ENCODE measurements around the gene CA12.

CA12 gene

DNA sequence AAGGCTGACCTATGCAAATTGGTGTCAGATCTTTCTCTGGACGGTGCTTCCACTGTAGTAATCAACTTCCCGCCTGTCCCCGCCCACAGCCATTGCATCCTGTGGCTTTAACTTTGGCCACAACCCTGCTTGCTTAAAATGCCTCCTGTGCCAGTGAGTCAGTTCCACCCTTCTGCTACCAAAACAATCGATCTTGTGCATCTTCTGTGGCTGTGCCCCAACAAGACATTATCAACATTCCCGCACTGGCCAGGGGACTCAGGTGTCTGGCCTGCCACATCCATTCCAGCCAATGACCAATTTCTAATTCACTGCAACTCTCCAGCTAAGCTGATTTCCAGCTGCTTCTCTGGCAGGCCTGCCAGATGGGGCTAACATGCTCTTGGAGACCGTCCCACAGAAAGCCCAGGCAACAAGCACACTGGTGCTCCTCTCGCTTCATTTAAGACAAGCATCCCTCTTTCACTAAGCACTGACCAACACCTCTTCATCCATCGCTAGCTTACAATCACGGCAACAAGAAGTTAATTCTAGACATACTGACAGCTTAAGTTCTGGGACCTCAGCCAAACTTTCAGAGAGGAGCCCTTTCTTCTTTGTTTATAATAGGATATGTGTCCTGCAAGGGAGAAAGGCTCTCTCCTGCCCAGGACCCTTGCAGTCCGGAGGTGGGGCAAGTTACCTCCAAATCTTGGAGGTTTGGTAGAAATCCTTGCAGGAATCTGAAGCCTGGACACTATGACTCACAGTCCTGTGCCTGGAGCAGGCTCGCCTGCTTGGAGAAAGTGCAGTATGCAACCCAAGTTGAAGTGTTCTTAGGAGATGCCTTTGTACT, 6.7 kb downstream of the CA12 start:
- DNase-seq (ENCODE audit: low read depth) = no peak

GRCh38 chr15:63373866-63374548, 7.6 kb downstream of the CA12 start:
- no peak for DNase-seq (ENCODE audit: low read depth)

- DNase-seq (ENCODE audit: low read depth) = no peak
Observed at GRCh38 chr15:63373330-63373729, 8.3 kb downstream of the CA12 start.

DNA sequence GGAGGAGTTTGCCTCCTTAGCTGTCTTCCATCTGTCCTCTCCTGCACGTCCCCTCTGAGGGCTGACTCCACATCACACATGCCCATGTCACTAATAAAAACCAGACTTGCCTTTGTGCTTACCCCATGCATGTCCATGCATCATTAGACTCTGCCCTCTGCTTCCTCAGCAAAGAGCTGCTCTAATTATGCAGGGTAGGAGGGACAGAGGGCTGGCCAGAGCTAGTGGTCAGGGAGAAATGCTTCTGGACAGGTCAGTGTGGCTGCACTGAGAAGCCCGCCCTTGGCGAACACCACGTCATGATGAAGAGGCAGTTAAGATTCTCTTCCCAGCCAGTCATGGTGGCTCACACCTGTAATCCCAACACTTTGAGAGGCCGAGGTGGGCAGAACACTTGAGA, 8.9 kb downstream of the CA12 start:
- DNase-seq (ENCODE audit: low read depth) = peak; percentile 53

DNA sequence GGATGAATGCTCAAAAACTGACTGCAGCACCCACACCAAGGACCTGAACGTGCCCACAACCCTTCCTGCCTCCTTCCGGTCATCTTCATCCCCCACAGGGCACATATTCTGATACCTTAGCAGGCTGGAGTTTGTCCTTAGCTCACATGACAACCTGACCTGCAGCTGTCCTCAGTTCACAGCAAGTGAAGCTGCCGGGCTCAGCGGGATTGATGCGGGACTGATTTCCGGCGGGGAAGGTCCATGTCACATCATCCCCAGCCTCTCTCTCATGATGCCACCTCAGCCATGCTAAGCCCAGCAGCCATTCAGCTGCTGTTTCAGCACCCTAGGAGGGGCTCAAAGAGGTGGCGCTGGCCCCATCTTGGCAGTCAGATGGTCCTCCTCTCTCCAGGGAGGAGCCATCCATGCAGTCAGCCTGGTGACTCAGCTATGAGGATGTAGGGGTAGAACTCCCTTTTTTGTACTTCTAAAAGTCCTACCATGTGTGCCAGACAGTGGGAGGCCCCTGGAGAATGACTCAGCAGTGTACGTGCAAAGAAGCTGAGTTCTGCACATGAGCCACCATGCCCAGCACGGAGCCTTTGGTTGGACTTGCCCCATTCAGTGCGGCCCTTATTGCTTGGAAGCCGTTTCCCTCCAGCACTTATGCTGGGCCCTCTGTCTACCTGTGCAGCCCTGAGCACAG, 9.5 kb downstream of the CA12 start:
- DNase-seq (ENCODE audit: low read depth) = peak; percentile 95

DNA sequence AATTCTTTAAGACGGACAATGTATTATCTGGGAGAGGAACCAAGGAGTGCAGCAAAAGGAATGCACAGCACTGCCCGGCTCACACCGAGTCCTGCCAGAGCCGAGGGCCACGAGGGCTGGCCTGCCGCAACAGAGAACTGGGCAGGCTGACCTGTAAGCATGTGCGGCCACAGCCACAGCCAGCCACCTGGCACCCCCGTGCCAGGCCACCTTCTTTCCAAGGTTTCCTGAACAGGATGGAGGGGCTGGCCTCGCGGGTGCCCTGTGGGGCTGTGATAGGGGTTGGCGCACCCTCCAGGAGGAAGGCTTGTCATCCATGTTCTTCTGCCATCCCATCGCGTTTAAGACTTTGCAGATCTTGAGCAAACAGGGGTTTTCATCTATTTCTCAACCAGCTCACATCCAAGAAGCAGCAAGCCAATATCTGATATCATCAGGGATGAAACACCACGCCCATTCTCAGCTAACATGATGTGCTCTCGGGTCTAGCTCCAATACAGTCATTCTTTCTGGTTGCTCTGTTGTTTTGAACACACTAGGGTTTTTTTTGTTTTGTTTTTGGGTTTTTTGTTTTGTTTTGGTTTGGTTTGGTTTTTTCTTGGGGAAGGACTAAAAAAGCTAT, 10.2 kb downstream of the CA12 start:
- peak; percentile 78 for DNase-seq (ENCODE audit: low read depth)

DNA sequence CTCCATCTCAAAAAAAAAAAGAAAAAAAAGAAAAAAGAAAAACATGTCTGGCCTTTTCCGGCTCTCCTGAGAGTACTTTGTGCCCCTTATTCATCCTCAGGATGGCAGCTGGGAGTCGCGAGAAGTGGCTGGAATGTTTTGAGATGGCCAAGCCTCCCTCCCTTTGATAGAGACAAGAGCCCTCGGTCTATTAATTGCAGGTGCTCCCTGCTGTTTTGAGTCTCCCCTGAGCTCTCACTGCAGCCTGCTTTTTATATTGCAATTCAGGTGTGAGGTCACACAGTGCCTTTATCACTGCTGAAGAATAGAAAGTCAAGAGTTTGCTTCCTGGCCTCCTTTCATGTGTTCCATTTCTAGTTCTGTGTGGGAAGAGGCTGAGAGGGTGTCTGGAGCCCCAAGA, 10.9 kb downstream of the CA12 start:
- no peak for DNase-seq (ENCODE audit: low read depth)

DNA sequence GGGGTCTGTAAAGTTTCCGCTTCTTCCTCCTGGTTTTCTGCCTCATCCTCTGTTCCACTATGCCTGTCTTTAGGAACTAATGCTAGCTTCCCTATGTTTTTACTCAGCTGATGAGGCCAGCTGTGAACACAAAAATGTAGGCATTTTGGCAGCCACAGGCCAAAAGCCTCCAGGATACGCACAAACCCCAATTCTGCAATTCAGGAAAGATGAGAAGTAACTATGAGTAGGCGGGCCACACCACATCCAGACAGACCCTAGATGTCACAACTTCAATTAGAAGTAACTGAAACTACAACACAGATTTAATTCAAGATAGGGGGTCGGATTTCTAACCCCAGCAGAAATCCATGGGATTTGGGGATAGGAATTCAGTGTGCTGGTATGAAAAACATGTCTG, 11.9 kb downstream of the CA12 start:
- DNase-seq (ENCODE audit: low read depth) = no peak

DNA sequence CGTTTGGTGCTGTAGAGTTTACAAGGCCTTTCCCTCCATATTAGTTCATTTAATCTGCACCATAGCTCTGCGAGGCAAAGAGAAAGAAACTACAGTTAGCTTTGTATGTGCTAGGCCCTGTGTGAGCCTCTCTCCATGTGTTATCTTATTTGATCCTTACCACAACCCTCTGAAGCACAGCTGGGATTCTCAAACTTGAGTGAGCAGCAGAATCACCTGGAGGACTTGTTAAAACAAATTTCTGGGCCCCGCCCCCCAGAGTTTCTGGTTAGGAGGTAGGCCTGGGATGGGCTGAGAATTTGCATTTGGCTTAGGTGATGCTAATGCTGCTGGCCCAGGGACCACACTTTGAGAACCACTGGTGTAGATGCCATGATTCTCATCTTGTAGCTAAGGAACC, 12.3 kb downstream of the CA12 start:
- no peak for DNase-seq (ENCODE audit: low read depth)

GRCh38 chr15:63368503-63368902, 13.1 kb downstream of the CA12 start:
- DNase-seq (ENCODE audit: low read depth) = no peak

DNA sequence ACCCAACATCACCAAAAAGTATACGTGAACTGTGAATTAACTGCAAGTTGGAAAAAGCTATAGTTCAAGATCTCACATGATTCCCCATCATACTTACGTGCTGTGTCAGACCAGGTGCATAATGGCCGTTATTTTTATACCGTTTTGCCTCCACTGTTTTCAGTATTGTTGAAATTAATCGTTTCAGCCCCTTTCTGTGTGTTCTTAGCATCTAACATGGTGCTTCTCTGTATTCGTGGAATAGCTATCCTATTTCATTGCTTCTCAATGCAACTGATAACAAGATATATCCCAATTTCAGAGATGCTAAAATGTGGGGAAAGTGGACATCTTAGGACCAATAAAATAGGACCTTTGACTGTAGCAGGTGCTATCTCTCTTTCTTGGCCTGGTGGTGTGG, 13.7 kb downstream of the CA12 start:
- no peak for DNase-seq (ENCODE audit: low read depth)

DNA sequence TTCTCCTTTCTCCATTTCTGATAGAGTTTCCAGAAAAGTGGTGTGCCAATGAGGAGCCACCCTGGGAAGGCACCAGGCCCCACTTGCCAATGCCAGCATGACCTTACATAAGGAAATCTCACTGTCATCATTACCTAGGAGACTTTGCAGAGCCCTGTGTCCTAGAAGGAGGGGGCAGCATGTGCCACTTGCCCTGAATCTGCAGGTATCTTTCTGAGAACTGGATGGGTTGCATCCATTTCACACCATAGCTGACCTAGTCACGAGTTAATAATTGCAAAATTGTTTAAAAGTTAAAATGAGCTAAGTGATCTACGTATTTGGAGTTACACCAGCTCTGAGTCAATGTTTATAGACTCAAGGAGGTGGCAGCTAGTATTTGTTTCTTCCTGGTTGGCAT, 14.3 kb downstream of the CA12 start:
- DNase-seq (ENCODE audit: low read depth) = no peak

DNA sequence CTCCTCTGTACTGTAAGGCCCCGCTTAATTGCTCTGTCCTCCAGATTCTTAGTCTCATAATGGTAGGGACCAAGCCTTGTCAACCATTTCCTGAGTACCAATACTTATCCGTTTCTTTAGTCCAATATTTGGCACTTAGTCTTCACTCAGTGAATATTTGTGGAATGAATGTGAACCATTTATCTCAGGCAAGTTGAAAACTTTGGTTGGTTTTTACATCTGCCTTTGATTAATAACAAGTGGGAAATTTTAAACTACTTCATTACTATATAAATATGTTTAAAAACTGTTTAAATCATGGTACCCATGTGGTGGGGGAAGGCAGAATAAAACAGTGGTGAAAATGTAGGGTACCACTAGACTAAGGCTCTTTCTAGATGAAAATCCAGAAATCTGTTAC, 15.2 kb downstream of the CA12 start:
- DNase-seq (ENCODE audit: low read depth) = peak; percentile 71

DNA sequence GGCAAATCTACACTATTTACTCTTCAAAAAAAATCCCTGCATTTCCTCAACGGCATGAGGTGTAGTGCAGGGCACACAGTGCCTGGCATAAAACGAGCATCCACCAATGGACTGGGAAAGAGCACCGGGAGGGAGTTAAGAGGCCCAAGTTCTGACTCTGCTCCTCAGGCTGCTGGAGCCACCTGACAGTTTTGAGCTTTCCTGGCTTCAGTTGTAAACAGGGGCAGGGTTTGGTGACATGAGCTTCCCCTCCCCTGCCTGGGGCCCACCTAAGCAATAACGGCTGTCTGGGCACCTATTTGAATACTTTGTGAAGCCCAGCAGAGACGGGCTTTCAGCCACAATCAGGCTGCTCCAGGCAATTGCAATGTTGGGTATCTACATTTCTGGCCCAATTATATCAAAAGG, 16.4 kb downstream of the CA12 start:
- DNase-seq (ENCODE audit: low read depth) = no peak

DNA sequence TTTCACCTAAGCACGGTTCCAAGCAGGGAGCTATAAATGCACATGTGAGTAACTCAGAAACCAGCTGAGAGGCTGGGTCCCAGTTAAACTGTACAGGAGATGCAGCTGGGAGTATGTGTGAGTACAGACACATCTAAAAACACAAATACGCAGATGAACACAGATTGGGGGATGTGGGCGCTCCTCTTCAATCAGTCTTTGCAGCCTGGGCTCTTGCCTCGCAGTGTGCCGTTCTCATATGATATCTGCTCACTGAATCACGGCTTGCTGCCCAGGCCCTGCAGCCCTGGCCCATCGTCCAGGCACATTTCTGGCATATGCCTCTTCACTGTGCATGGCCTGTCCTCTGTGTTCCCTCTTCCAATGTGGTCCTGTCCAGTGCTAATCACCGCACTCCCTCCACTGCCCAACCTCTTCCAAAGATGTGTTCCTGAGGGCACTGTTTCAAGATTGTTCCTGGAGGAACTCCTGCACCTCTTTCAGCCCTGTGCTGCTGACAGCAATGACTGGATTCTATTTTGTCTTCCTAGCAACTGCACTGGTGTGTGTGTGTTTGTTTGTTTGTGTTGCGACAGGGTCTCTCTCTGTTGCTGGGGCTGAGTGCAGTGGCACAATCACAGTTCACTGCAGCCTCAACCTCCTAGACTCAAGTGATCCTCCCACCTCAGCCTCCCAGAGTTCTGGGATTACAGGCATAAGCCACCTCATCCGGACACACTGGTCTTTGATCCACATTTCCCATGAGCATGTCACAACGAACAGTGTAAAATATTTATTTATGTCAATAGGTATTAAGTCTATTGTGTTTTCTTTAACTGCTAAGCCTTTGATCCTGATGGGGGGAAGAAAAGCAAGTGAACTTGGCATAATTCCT, 17.0 kb downstream of the CA12 start:
- no peak for DNase-seq (ENCODE audit: low read depth)

DNA sequence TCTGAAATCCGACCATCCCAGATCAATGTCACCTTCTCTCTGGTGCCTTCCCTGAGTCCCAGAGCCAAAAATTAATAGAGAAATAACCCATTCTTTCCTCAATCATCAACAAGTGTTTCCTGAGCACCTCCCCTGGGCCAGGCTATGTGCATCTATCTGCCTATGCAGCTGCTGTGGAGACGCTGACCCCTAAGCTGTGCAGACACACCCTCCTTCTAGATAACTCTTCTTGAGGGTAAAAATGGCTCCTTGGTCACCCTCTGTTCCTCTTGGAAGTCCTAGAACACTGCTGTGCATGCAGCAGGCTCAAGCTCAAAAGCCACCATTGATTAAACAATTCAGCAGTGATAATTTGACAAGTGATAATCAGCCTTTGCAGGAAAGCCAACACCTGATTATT, 18.4 kb downstream of the CA12 start:
- DNase-seq (ENCODE audit: low read depth) = no peak

DNA sequence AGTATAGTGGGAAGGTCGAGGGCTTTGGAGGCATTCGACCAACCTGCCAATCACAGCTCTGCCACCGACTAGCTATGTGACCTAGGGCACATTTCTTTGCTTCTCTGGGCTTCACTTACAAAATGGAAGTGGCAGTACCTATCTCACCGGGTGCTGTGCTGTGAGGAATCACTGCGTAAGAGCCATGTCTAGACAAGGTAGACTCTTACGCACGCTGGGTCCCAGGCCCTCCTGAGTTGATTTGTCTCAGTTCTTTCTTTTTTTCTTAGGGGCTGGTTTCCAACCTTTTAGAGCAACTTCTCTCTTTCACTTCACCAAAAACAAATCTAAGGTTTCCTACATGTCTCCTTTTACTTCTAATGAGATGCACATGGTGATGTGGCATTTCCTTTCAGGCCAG, 18.8 kb downstream of the CA12 start:
- no peak for DNase-seq (ENCODE audit: low read depth)

DNA sequence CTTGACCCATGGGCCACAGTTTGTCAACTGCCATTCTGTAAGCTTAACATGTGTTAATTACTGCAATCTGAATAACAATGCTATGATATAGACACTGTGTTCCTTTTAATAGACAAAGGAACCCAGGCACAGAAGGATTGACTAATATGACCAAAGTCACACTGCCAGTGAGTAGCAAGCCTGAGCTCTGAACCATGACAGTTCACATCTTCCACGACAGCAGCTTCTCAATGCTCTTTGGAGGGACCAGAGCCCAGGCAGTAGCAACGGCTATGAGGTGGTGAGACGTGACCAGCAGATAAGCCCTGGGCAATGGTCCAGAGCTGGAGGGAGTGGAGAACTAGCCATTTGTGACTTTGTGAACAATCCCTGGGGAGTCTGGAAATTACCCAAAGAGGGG, 19.4 kb downstream of the CA12 start:
- no peak for DNase-seq (ENCODE audit: low read depth)

DNA sequence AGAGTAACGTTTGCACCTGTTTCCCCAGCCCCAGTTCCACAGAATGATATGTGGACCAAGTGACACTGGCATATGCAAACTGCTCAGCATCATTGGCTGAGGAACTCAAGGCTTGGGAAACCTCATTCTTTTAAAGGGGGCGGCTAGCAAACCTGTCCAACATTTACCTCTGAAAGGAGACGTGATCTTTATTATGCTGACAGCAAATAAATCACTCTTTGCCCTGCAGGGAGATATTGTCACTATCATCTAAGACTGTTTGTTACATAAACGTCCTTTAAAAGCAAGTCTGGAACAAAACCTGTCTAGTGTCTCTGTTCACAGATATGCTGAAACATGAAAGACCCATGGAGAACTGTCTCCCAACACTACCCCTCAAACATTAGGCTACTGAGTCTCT, 21.5 kb downstream of the CA12 start:
- DNase-seq (ENCODE audit: low read depth) = no peak

GRCh38 chr15:63358241-63359029, 23.2 kb downstream of the CA12 start:
- no peak for DNase-seq (ENCODE audit: low read depth)

- no peak for DNase-seq (ENCODE audit: low read depth)
Observed at GRCh38 chr15:63357731-63358130, 23.9 kb downstream of the CA12 start.
